HCT116 (cell line): Measurements from ENCODE around the gene CACNA1F. TPM values are rescaled to one million over a fixed set of nuclear protein-coding genes. Genes with fewer than 3 reads are reported as not detected.
"Not testable (repeated sequence)": the region's sequence is repeated elsewhere in the genome, so short reads cannot be mapped to it uniquely, and the experiment has no call there.

Experiments used
- ATAC-seq: fragments of 200-7000 bp; cut with Tn5 transposase; 2 replicates; pipeline ENCODE4 v1.9.1; 2020; ENCODE audit warnings: mild to moderate bottlenecking, moderate library complexity
- BruUV-seq: library from RNA; stranded (reverse); fragments of 400-500 nt; replicated peaks from 2 replicates; lab custom pipeline; 2021; lab: Mats Ljungman, UMichigan
- CTCF ChIA-PET: fragments of 300-600 bp; sonication (Branson Sonifier 250); formaldehyde crosslinking; loops from one replicate; lab custom pipeline; 2021; ENCODE audit warnings: antibody characterized with exemption; lab: Charles Lee
- POLR2A ChIA-PET: fragments of 300-600, 350-600 bp; sonication (Branson Sonifier 250); formaldehyde crosslinking; loops from one replicate; lab custom pipeline; 2021; ENCODE audit warnings: antibody characterized with exemption; lab: Charles Lee
- RAD21 ChIA-PET, 2 experiments: fragments of 300-600 bp; sonication (Branson Sonifier 250); formaldehyde crosslinking; loops; one replicate each; lab custom pipeline; 2023; ENCODE audit warnings: low total read pairs in 2 of 2; ENCODE audit not compliant: uncharacterized antibody in 2 of 2, unreplicated experiment in 2 of 2, low non-redundant PET in 1 of 2; lab: Charles Lee
- DNase-seq: peaks from one replicate; pipeline ENCODE4 v3.0.0-alpha.2; 2010; ENCODE audit warnings: low read depth, low spot score
- H2AFZ ChIP-seq: fragments of 200-600 bp; shearing (Covaris generic), sonication (generic); 2 replicates; pipeline ENCODE4 v1.6.1; 2017; ENCODE audit warnings: low read depth, mixed run types, mixed read lengths, antibody characterized with exemption, low read length; ENCODE audit not compliant: poor library complexity, severe bottlenecking
- H3K27ac ChIP-seq: 2 replicates; pipeline ENCODE4 v1.5.1; 2012; ENCODE audit warnings: low read depth, low read length
- H3K27me3 ChIP-seq: fragments of 200-600 bp; sonication (generic); 2 replicates; pipeline ENCODE4 v1.6.1; 2016; ENCODE audit warnings: mixed run types, low read length, mixed read lengths; ENCODE audit not compliant: insufficient read depth
- H3K36me3 ChIP-seq, 2 experiments: fragments of 200-500 bp in 1 of 2; fragments of 200-600 bp in 1 of 2; sonication (Bioruptor generic) in 1 of 2; sonication (generic) in 1 of 2; 2 replicates each; pipeline versions ENCODE4 v1.5.1 to v1.6.1; 2014 to 2016; ENCODE audit warnings: low read length in 2 of 2, inconsistent platforms in 1 of 2, mixed read lengths in 1 of 2, mixed run types in 1 of 2; ENCODE audit not compliant: insufficient read depth in 2 of 2, control insufficient read depth in 1 of 2
- H3K4me1 ChIP-seq, 2 experiments: fragments of 200-600 bp in 1 of 2; sonication (generic) in 1 of 2; 2 replicates each; pipeline versions ENCODE4 v1.5.1 to v1.6.1; 2012 to 2017; ENCODE audit warnings: low read length in 2 of 2, inconsistent platforms in 1 of 2, mild to moderate bottlenecking in 1 of 2, mixed read lengths in 1 of 2, mixed run types in 1 of 2, moderate library complexity in 1 of 2; ENCODE audit not compliant: insufficient read depth in 2 of 2, control insufficient read depth in 1 of 2
- H3K4me2 ChIP-seq: fragments of 200-600 bp; sonication (generic); 2 replicates; pipeline ENCODE4 v1.6.1; 2017; ENCODE audit warnings: mixed run types, low read length, mixed read lengths
- H3K4me3 ChIP-seq, 2 experiments: fragments of 200-600 bp in 1 of 2; sonication (generic) in 1 of 2; replicated peaks in 1 of 2; 2 replicates each; pipeline ENCODE4 v1.5.1; 2011 to 2016; ENCODE audit warnings: low read length in 2 of 2, control low read depth in 1 of 2, low read depth in 1 of 2, mild to moderate bottlenecking in 1 of 2, mixed read lengths in 1 of 2, mixed run types in 1 of 2
- H3K79me2 ChIP-seq: fragments of 200-600 bp; sonication (generic); 2 replicates; pipeline ENCODE4 v1.6.1; 2017; ENCODE audit warnings: mild to moderate bottlenecking, mixed run types, low read length, moderate library complexity, mixed read lengths; ENCODE audit not compliant: insufficient read depth
- H3K9ac ChIP-seq: fragments of 200-600 bp; sonication (generic); 2 replicates; pipeline ENCODE4 v1.6.1; 2016; ENCODE audit warnings: low read length, mixed read lengths
- H3K9me2 ChIP-seq: fragments of 200-600 bp; sonication (generic), shearing (Covaris generic); 2 replicates; pipeline ENCODE4 v1.6.1; 2017; ENCODE audit warnings: mixed run types, mild to moderate bottlenecking, moderate library complexity; ENCODE audit not compliant: insufficient read depth
- H3K9me3 ChIP-seq, 2 experiments: fragments of 200-500 bp in 1 of 2; fragments of 200-600 bp in 1 of 2; sonication (Bioruptor generic) in 1 of 2; sonication (generic) in 1 of 2; 2 replicates each; pipeline ENCODE4 v1.6.1; 2014 to 2017; ENCODE audit warnings: low read length in 2 of 2, mixed read lengths in 2 of 2, inconsistent platforms in 1 of 2, low read depth in 1 of 2, mild to moderate bottlenecking in 1 of 2, mixed run types in 1 of 2, moderate library complexity in 1 of 2; ENCODE audit not compliant: control insufficient read depth in 1 of 2, insufficient read depth in 1 of 2
- H4K20me1 ChIP-seq: fragments of 200-600 bp; sonication (generic), shearing (Covaris generic); 2 replicates; pipeline ENCODE4 v1.6.1; 2017; ENCODE audit warnings: mixed run types, mild to moderate bottlenecking, moderate library complexity; ENCODE audit not compliant: insufficient read depth
- EZH2 ChIP-seq: fragments of 200-600 bp; sonication (generic); IDR thresholded peaks from 2 replicates; pipeline ENCODE4 v1.6.1; 2017; ENCODE audit warnings: antibody characterized with exemption, mixed run types
- RAD21 ChIP-seq: IDR thresholded peaks from 2 replicates; pipeline ENCODE4 v1.6.1; 2012; ENCODE audit warnings: low read depth, mild to moderate bottlenecking
- SIN3A ChIP-seq: IDR thresholded peaks from 2 replicates; pipeline ENCODE4 v1.6.1; 2012; ENCODE audit warnings: low read depth
- SRF ChIP-seq: IDR thresholded peaks from 2 replicates; pipeline ENCODE4 v1.6.1; 2012; ENCODE audit warnings: low read depth
- YY1 ChIP-seq: IDR thresholded peaks from 2 replicates; pipeline ENCODE4 v1.6.1; 2011; ENCODE audit warnings: low read length, low read depth, moderate library complexity, mild to moderate bottlenecking; ENCODE audit not compliant: insufficient replicate concordance; ENCODE audit errors: extremely low read depth
- ZFX ChIP-seq: fragments of 450-650 bp; IDR thresholded peaks from 2 replicates; pipeline ENCODE4 v1.6.1; 2017
- ZNF274 ChIP-seq: fragments of 200-500 bp; sonication (Bioruptor generic); IDR thresholded peaks from 2 replicates; pipeline ENCODE4 v1.6.1; 2014; ENCODE audit warnings: mild to moderate bottlenecking, low read depth, low read length, inconsistent platforms
- intact Hi-C: fragments of 100-400 bp; cut with micrococcal nuclease; formaldehyde crosslinking; loops from 2 replicates; pipeline ENCODE4 v1.10.0; 2022
- total RNA-seq: library from RNA; stranded (reverse); gene quantifications from one replicate; pipeline ENCODE4 v1.2.1, GENCODE V29; 2021; ENCODE audit not compliant: unreplicated experiment

Gene CACNA1F
- total RNA-seq, 1 experiment from 2014 or later: not detected

DNA sequence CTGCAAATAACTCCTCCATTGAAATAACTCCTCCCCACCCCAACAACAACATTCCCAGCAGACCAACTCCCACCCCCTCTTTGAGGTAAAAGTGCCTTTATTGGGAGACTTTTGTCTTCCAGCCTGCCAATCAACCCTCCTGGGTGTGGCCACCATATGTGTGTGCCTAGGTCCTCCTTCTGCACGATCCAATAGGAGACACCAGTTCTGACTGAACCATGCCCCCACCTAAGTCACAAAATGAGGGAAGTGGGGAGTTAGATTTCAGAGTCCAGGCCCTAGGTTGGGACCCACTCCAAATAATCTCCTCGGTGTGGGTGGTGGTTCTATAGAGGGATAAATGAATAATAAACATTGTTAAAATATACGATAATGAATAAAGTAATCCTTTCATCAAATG, 58.4 kb downstream of the CACNA1F start:
- H3K4me3 ChIP-seq: no peak overlapping the region
- H3K27ac ChIP-seq: no peak overlapping the region
- H3K27me3 ChIP-seq: no peaks in the 10 kb centered on the region
- ChIA-PET POLR2A (no interaction called here), CTCF (no interaction called here), RAD21 (interaction anchor here in 1 of 2 experiments (0.7 kb wide), 1 partner anchor 20 kb away, joined by 5 read pairs; no protein-coding TSS in a partner anchor)
- no peaks in the 10 kb centered on the region for H3K9me2 ChIP-seq
- DNase-seq (no peak), ATAC-seq (no peak)
- H3K9me3 ChIP-seq: no peaks in the 10 kb centered on the region
- no peak overlapping the region for H2AFZ ChIP-seq
- no TSS peak for BruUV-seq
- intact Hi-C loops: no loop called here
- peaks cover 9 to 43% of the 10 kb centered on the region in 2 experiments; a peak in 3 of 4 replicates for H3K4me1 ChIP-seq
- peaks cover 34% of the 10 kb centered on the region for H3K79me2 ChIP-seq
- peaks cover 4% of the 10 kb centered on the region in 2 experiments; a peak in 3 of 4 replicates for H3K36me3 ChIP-seq
- H3K4me2 ChIP-seq: no peak overlapping the region
- H4K20me1 ChIP-seq: no peaks in the 10 kb centered on the region
- TF ChIP-seq ZFX (no peak), EZH2 (no peak), SRF (no peak), SIN3A (no peak), RAD21 (no peak), YY1 (no peak), ZNF274 (no peak)
- no peak overlapping the region for H3K9ac ChIP-seq

DNA sequence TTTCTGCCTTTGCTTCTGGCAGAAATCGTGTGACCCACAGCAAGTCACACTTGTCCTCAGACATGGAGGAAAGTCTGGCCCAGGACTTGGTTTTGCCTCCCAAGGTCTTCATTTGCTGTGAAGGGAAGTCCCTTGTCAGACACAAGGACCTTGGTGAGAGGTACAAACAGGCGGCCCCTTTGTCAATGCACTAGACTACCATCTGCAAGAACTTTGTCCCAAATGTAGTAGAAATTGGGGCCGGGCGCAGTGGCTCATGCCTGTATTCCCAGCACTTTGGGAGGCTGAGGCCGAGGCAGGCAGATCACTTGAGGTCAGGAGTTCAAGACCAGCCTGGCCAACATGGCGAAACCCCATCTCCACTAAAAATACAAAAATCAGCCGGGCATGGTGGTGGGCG, 59.6 kb downstream of the CACNA1F start:
- H3K27me3 ChIP-seq, RAD21 ChIA-PET, H4K20me1 ChIP-seq, H3K9me2 ChIP-seq, CTCF ChIA-PET, ATAC-seq, POLR2A ChIA-PET, H3K36me3 ChIP-seq, DNase-seq, intact Hi-C loops, H3K9me3 ChIP-seq, H3K27ac ChIP-seq, BruUV-seq, H2AFZ ChIP-seq: not testable (repeated sequence)
- peak overlapping the region; percentile 90; the same call in 1 of the 2 replicates for H3K9ac ChIP-seq
- peaks cover 10 to 43% of the 10 kb centered on the region in 2 experiments for H3K4me1 ChIP-seq
- peak overlapping the region; percentile 86 for H3K4me2 ChIP-seq
- peak overlapping the region in 1 of 2 experiments; percentile 78; a peak in 1 of 4 replicates for H3K4me3 ChIP-seq
- peaks cover 34% of the 10 kb centered on the region for H3K79me2 ChIP-seq
